K562 (cell line): ENCODE results near the gene HP1BP3. TPM values are rescaled to one million over a fixed set of nuclear protein-coding genes. Genes with fewer than 3 reads are reported as not detected.

Source experiments
- CEBPG ChIP-seq, 3 experiments: fragments of 200-800 bp in 1 of 3; sonication (Bioruptor generic) in 1 of 3; sonication (generic) in 1 of 3; formaldehyde crosslinking in 1 of 3; IDR thresholded peaks in 2 of 3; conservative IDR thresholded peaks in 1 of 3; 2 replicates each; pipeline versions ENCODE4 v1.6.1 to v1.8.0; 2016 to 2022; ENCODE audit warnings: missing compliant biosample characterization in 2 of 3, missing genetic modification characterization in 2 of 3, mild to moderate bottlenecking in 1 of 3, missing genetic modification reagents in 1 of 3
- DNMT1 ChIP-seq: fragments of 450-650 bp; IDR thresholded peaks from 2 replicates; pipeline ENCODE4 v1.6.1; 2016; ENCODE audit warnings: antibody characterized with exemption, mild to moderate bottlenecking
- E2F4 ChIP-seq: sonication (generic); formaldehyde crosslinking; IDR thresholded peaks from 2 replicates; pipeline ENCODE4 v1.8.0; 2022; ENCODE audit warnings: mild to moderate bottlenecking, low read depth, missing genetic modification reagents
- ETV5 ChIP-seq: sonication (generic); formaldehyde crosslinking; IDR thresholded peaks from 2 replicates; pipeline ENCODE4 v1.4.0; 2020; ENCODE audit warnings: low read depth, mild to moderate bottlenecking, missing genetic modification reagents
- GATAD2B ChIP-seq: fragments of 450-650 bp; IDR thresholded peaks from 2 replicates; pipeline ENCODE4 v1.6.1; 2017; ENCODE audit warnings: mild to moderate bottlenecking, borderline replicate concordance
- GTF2E2 ChIP-seq: fragments of 200-800 bp; sonication (Bioruptor generic); IDR thresholded peaks from 2 replicates; pipeline ENCODE4 v1.6.1; 2016; ENCODE audit warnings: missing genetic modification characterization, missing compliant biosample characterization
- LCOR ChIP-seq: sonication (generic); formaldehyde crosslinking; IDR thresholded peaks from 2 replicates; pipeline ENCODE4 v1.8.0; 2022; ENCODE audit warnings: mild to moderate bottlenecking, missing genetic modification reagents
- NRF1 ChIP-seq, 2 experiments: fragments of 450-650 bp; IDR thresholded peaks in 1 of 2; conservative IDR thresholded peaks in 1 of 2; 2 replicates each; pipeline ENCODE4 v1.6.1; 2014; ENCODE audit warnings: mild to moderate bottlenecking in 2 of 2
- PHF8 ChIP-seq: fragments of 200-600 bp; sonication (generic); IDR thresholded peaks from 2 replicates; pipeline ENCODE4 v1.6.1; 2012; ENCODE audit warnings: mixed run types, mild to moderate bottlenecking, inconsistent platforms, low read length, moderate library complexity, borderline replicate concordance
- RB1 ChIP-seq: fragments of 450-650 bp; IDR thresholded peaks from 2 replicates; pipeline ENCODE4 v1.6.1; 2017; ENCODE audit warnings: low read depth, mild to moderate bottlenecking
- RCOR1 ChIP-seq, 2 experiments: IDR thresholded peaks; 2 replicates each; pipeline ENCODE4 v1.6.1; 2012; ENCODE audit warnings: low read depth in 2 of 2, low read length in 2 of 2, borderline replicate concordance in 1 of 2, improper control_type of control experiment in 1 of 2
- SMC3 ChIP-seq: conservative IDR thresholded peaks from 2 replicates; pipeline ENCODE4 v1.6.1; 2011; ENCODE audit warnings: low read depth, low read length, improper control_type of control experiment; ENCODE audit not compliant: insufficient read depth
- SNIP1 ChIP-seq: fragments of 450-650 bp; IDR thresholded peaks from 2 replicates; pipeline ENCODE4 v1.7.1; 2017; ENCODE audit warnings: low read depth, mild to moderate bottlenecking
- SOX6 ChIP-seq: fragments of 450-650 bp; IDR thresholded peaks from 2 replicates; pipeline ENCODE4 v1.6.1; 2014; ENCODE audit warnings: mild to moderate bottlenecking
- SRSF3 ChIP-seq: fragments of 200-400 bp; formaldehyde crosslinking; IDR thresholded peaks from 2 replicates; pipeline ENCODE4 v1.6.1; 2016; ENCODE audit warnings: mild to moderate bottlenecking, low read length, moderate library complexity; ENCODE audit not compliant: insufficient read depth
- TBP ChIP-seq: optimal IDR thresholded peaks from 2 replicates; pipeline ENCODE3; 2011; ENCODE audit warnings: low read depth, low read length, improper control_type of control experiment
- THAP7 ChIP-seq: fragments of 250-450 bp; sonication (Bioruptor Pico); IDR thresholded peaks from 2 replicates; pipeline ENCODE4 v1.5.0; 2021
- THRAP3 ChIP-seq: fragments of 450-650 bp; IDR thresholded peaks from 2 replicates; pipeline ENCODE4 v1.6.1; 2016; ENCODE audit warnings: mild to moderate bottlenecking, inconsistent platforms, borderline replicate concordance
- XRCC3 ChIP-seq: fragments of 450-650 bp; IDR thresholded peaks from 2 replicates; pipeline ENCODE4 v1.6.1; 2017; ENCODE audit warnings: mild to moderate bottlenecking, moderate library complexity
- ZNF232 ChIP-seq: sonication (generic); formaldehyde crosslinking; IDR thresholded peaks from 2 replicates; pipeline ENCODE4 v1.8.0; 2022; ENCODE audit warnings: mild to moderate bottlenecking, missing genetic modification reagents
- ZNF282 ChIP-seq: sonication (generic); formaldehyde crosslinking; IDR thresholded peaks from 2 replicates; pipeline ENCODE4 v1.8.1; 2023; ENCODE audit warnings: missing genetic modification reagents
- ZNF3 ChIP-seq: fragments of 250-450 bp; sonication (Bioruptor Pico); IDR thresholded peaks from 2 replicates; pipeline ENCODE4 v1.5.0; 2021; ENCODE audit warnings: mild to moderate bottlenecking, moderate library complexity
- ZNF41 ChIP-seq: fragments of 250-450 bp; sonication (Bioruptor Pico); conservative IDR thresholded peaks from 2 replicates; pipeline ENCODE4 v1.4.0; 2020; ENCODE audit warnings: mild to moderate bottlenecking
- polyA plus RNA-seq, 8 experiments: library from polyadenylated mRNA; depleted of rRNA in 4 of 8; stranded (reverse) in 5 of 8; unstranded in 3 of 8; fragments of >200 nt; fragmentation: Nextera tagmentation in 2 of 8; fragmentation: Illumina TruSeq in 1 of 8; extraction: Ambion mirVana in 2 of 8; extraction: Trizol in 1 of 8; gene quantifications; 2 replicates each; pipeline versions ENCODE4 v1.2.1 to v1.2.3, GENCODE V29; 2011 to 2014; ENCODE audit warnings: inconsistent platforms in 1 of 8, missing spikeins in 1 of 8
- total RNA-seq, 7 experiments: library from RNA; depleted of rRNA in 6 of 7; stranded (reverse); fragments of >200 nt in 6 of 7; fragmentation: Illumina TruSeq in 2 of 7; extraction: Trizol in 2 of 7; gene quantifications; 2 replicates each; pipeline versions ENCODE4 v1.2.1 to v1.2.3, GENCODE V29; 2011 to 2021; ENCODE audit warnings: low replicate concordance in 1 of 7

The HP1BP3 gene
- total and polyA plus RNA-seq, 9 of the 15 experiments (the other 6 are each of a cell fraction or from before 2014, with no cell fraction given) = 57.3 to 513 (median 240) TPM

DNA sequence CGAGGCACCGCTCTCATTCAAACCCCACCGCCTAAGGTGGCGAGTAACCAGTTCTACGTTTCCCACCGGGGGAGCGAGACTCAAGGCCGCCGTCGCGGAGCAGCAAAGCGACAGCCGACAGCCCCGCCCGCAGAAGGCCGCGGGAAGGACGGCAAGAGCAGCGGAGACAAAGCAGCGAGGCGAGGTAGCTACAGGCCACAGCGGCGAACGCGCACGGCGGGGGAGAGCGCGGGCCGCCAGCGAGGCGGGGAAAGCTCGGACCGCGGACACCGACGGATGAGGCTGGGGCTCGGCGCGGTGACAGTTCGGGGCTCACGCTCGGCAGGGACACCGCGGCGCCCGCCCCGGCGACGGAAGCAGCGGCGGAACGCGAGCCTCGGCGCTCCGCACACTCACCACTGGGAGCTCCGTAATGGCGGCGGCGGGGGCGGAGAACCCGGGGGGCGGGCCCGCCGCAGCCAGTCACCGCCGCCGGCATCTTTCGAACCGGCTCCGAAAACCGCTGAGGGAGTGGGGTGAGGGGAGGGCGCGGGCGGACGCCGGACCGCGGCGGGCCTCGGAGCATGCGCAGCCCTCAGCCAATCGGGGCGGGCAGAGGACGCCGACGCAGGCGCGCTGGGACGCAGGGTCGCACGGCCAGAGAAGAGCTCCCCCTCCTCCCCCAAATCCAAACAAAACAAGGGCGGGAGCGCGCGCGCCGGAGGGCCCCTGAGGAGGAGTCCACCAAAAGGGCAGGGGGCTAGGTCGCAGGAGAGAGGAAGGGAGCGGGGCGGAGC is 666 bp downstream of the HP1BP3 start (continued):
- peak; percentile 73; the same call in 1 of the 2 replicates for TF ChIP-seq PHF8
- no peak for TF ChIP-seq ZNF282 (CRISPR knock-in tag)
- TF ChIP-seq CEBPG (CRISPR knock-in tag; IDR thresholded peaks at IDR 0.05) = peak; percentile 53; the same call in 1 of the 2 replicates
- TF ChIP-seq CEBPG (tag; conservative IDR thresholded peaks at IDR 0.05 in 1 of 2, IDR thresholded peaks at IDR 0.05 in 1 of 2) = no peak
- TF ChIP-seq LCOR = peak; percentile 14; the same call in 1 of the 2 replicates
- 0 out of 2 replicates have a peak, but pooled peaks have one; percentile 5 for TF ChIP-seq GATAD2B
- TF ChIP-seq SNIP1 = no peak
- TF ChIP-seq RB1 = no peak; the same call in none of the 2 replicates
- peak; percentile 100 for TF ChIP-seq NRF1 (conservative IDR thresholded peaks at IDR 0.05 in 1 of 2, IDR thresholded peaks at IDR 0.05 in 1 of 2)
- peak; percentile 70 for TF ChIP-seq TBP
- TF ChIP-seq ZNF232 (CRISPR knock-in tag) = 0 out of 2 replicates have a peak, but pooled peaks have one; percentile 89
- 0 out of 2 replicates have a peak, but pooled peaks have one; percentile 66 for TF ChIP-seq SRSF3
- peak; percentile 70; the same call in 1 of the 2 replicates for TF ChIP-seq THAP7 (CRISPR knock-in tag)
- TF ChIP-seq DNMT1 = no peak
- peak; percentile 26; the same call in 1 of the 2 replicates for TF ChIP-seq SOX6
- TF ChIP-seq ZNF3 (CRISPR knock-in tag) = no peak
- no peak for TF ChIP-seq XRCC3
- no peak for TF ChIP-seq ZNF41 (CRISPR knock-in tag)
- TF ChIP-seq ETV5 (CRISPR knock-in tag) = peak; percentile 70; the same call in 1 of the 2 replicates
- peak in 1 of 2 experiments; percentile 68; a peak in 1 of 4 replicates for TF ChIP-seq RCOR1 (IDR thresholded peaks at IDR 0.05; ENCODE audit: borderline replicate concordance in 1 of 2, low read depth in 2 of 2, low read length in 2 of 2)
- TF ChIP-seq GTF2E2 = no peak
- no peak for TF ChIP-seq SMC3
- TF ChIP-seq THRAP3 = no peak
- TF ChIP-seq E2F4 (CRISPR knock-in tag) = peak; percentile 13; the same call in 1 of the 2 replicates
